HG03139 (cell line): Measurements from ENCODE around the gene PPP3CB.
"Not testable (repeated sequence)": the region's sequence is repeated elsewhere in the genome, so short reads cannot be mapped to it uniquely, and the experiment has no call there.

ENCODE experiments used
- ATAC-seq: cut with Tn5 transposase; IDR thresholded peaks from one replicate; pipeline ENCODE4 v1.9.1; 2021; ENCODE audit not compliant: unreplicated experiment

The PPP3CB gene

DNA sequence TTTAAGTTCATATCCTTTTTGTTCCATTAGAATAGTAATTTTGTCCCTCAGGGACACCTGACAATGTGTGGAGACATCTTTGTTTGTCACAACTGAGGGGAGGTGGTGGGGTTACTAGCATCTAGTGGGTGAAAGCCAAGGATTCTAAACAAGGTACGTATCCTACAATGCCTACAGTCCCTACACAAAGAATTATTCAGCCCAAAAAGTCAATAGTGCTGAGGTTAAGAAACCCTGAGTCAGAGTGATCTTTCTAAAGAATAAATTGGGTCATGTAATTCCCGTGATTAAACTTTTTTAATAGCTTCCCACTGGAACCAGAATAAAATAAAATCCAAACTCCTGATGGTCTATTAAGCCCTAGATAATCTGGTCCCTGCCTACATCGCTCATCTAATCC, 79.3 kb downstream of the PPP3CB start:
- ATAC-seq: no peak

DNA sequence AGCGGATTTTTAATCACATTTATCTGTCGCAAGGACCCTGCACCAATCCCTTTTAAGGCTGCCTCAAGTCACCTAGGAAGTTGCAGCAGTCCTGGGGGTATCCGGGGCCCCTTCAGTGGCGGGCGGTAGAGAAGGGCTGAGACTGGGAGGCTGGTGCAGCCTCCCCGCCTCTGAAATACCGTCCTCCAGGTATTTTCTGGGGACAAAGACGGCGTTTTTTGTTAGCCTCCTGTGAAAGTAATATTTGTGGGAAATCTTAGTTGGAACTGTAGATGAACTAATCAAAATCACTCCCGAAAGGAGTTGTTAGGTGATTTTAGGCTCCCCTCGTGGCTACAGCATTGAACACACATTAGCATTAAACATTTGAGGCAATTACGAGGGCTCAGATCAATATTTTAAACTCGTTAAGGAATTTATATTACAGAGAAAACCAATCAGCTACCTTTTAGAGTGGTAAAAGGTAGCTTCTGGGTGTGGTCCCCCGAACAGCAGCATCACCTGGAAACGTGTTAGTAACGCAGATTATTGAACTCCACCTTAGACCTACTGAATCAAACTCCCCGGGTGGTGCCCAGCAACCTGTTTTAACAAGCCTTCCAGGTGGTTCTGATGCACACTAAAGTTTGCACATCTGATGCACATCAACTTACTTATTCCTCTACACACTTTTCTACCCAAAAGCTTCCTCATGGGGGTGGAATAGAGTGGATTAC, 81.4 kb downstream of the PPP3CB start:
- peak; percentile 26 for ATAC-seq

DNA sequence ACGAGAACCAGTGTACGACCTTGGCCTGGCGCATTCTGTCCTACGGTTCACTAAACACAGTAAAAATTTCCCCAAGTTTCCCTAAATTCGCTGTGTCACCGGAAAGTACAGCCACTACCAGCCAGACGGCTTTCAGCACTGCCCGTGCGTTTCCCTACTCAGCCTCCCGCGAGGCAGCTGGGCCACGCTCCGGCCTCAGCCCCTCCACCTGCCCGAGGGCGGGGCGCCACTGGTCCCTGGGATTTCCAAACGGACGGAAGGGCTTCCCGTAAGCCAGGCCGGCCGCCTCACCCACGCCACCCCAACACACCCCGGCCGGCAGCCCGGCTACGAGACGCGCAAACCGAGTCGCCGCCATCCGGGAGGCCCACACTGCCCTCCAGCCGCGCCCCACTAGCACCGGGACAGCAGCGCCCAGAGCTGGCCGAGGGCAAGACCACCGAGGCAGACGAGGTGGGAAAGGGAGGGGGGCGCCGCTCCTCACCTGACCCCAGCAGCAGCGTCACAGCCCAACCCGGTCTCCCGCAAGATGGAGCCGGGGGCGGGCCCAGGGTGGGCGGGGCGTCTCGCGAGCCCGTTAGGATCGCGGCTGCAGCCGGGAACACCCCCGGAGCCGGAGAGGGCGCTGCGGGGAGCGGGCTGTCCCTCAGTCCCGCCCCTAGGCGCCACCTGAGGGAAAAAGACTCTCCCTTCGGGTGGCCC, 82.1 kb downstream of the PPP3CB start, which contains the start of gene ANXA7:
Gene ANXA7 (minus strand): TSS at position 531 of the 702 bp plus-strand sequence. CDS start 13,202 bp downstream, outside the sequence.
- ATAC-seq: peak; percentile 86

DNA sequence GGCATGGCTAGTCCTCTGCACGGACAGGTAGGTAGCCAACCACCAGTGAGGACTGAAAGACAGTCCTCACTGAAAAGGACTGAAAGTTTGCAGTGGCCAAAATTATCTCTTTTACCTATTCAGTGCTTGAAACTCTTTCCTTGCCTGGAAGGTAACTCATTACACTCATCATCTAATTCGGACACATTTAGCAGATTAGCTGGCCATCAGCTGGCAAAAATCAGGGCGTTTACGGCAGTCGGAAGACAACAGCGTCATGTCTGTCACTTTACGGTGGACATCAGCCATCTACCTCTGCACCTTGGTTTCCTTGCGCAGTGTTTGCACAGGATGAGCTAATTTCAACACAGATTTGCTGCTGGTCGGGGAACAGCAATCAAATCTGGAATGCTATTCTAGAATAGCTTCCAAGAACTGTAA, 82.7 kb downstream of the PPP3CB start:
- ATAC-seq: peak; percentile 18

DNA sequence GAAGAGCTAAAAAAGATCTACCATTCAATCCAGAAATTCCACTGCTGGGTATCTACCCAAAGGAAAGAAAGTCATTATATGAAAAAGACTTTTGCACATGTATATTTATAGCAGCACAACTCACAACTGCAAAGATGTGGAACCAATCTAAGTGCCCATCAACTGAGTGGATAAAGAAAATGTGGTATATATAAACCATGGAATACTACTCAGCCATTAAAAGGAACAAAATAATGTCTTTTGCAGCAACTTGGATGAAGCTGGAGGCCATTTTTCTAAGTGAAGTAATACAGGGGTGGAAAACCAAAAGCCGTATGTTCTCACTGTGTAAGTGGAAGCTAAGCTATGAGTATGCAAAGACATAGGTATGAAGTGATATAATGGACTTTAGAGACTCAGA, 84.9 kb downstream of the PPP3CB start:
- ATAC-seq: no peak

DNA sequence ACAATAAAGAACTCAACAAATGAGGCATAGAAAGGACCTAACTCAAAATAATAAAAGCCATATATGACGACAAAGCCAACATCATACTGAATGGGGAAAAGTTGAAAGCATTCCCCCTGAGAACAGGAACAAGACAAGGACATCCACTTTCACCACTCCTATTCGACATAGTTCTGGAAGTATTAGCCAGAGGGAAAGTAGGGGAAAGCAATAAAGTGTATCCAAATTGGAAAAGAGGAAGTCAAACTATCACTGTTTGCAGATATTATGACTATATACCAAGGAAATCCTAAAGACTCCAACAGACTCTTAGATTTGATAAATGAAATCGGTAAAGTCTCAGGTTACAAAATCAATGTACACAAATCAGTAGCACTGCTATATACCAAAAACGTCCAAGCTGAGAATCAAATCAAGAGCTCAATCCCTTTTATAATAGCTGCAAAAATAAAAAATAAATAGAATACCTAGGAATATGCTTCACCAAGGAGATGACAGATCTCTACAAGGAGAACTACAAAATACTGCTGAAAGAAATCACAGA, 86.8 kb downstream of the PPP3CB start:
- ATAC-seq: no peak

DNA sequence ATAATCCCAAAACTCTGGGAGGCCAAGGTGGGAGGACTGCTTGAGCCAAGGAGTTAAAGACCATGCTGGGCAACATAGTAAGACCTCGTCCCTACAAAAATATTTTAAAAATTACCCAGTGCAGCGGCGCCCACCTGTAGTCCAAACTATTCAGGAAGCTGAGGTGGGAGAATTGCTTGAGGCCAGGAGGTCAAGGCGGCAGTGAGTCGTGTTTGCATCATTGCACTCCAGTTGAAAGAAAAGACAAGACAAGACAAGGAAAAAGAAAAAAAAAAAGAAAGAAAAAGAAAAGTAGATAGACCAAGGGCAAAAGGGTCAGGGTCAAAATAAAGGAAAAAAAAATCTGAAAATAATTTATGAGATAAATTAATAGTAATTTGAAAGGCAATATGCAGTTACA, 87.8 kb downstream of the PPP3CB start:
- no peak for ATAC-seq

DNA sequence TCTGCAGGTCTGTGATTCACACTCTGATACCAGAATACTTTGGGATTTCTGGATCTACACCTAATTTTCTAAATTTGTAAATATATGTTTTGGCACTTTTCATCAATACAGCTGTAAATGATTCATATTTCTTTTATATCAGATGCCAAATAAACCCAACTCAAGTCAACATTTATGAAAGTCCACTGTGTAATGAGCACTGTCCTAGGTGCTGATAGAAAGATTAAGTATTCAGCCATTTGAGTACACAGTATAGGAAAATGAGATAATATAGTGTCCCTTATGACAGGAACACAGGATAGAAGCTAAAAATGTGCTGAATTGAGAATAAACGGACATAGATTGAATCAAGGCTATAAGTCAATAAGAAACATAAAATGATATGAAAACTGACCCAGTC, 88.3 kb downstream of the PPP3CB start:
- ATAC-seq: no peak

DNA sequence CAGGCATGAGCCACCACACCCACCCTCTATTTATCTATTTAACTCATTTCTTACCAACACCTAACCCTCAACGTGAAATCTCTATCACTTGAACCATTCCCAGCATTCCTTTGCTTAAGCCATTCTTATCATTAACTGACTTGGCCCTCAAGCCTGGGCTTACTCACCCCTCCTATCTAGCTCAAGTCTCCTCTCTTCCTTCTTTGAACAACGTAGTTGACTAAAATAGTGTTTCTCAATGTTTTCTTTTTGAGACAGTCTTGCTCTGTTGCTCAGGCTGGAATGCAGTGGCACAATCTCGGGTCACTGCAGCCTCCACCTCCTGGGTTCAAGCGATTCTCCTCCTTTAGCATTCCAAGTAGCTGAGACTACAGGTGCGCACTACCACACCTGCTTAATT, 89.0 kb downstream of the PPP3CB start:
- ATAC-seq: no peak

DNA sequence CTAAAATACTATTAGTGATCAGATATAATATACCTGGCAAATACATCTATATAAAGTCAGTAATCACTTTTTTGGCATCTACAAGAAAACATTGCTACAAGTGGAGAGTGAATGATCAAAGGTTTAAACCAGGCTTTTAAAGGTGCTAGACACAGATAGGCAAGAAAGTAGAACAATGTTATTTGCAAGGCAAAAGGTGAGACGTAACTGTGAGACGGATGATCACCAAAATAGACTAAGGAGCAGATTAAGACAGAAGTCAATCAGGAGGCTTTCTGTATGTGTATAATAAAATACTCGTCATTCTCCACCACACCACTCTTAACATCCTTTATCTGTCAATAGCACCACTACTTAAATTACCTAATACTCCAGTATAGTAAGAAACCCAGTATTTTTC, 90.3 kb downstream of the PPP3CB start:
- no peak for ATAC-seq

DNA sequence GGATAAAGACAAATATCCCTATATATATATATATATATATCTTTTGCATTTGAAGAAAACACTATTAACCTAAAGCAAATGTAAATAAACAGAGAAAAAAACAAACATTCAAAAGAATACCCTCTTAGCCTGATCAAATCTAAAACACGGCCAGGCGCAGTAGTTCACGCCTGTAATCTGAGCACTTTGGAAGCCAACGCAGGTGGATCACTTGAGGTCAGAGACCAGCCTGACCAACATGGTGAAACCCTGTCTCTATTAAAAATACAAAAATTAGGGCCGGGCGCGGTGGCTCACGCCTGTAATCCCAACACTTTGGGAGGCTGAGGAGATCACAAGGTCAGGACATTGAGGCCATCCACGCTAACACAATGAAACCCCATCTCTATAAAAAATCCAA, 91.1 kb downstream of the PPP3CB start:
- ATAC-seq: no peak

DNA sequence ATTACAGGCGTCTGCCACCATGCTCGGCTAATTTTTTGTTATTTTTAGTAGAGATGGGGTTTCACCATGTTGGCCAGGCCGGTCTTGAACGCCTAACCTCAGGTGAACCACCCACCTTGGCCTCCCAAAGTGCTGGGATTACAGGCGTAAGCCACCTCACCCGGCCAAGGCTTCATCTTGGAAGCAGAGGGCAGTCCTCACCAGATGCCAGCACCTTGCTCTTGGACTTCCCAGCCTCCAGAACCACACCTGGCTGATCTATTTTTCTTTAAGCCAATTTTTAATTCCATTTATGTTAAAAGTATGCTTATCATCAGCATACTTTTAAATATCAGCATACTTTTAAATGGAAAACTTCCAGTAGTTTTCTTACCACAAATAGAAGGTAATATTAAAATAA, 94.2 kb downstream of the PPP3CB start:
- ATAC-seq: no peak

DNA sequence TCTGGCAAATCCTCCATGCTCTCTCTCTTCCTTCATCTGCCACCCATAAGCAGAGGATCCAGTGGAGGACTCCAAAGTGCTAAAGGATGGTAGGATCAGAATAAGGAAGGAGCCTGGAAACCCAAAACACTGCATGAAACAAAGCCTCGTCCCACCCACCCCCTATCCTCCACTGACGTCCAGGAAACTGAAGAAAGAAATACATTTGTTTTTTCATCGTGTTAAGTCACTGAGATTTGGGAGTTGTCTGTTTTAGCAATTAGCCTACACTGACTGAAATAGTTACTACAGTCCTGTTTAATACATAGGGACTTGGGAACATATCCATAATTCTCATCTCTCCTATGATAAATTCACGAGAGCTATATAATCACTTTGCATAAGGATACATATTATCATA, 96.8 kb downstream of the PPP3CB start:
- ATAC-seq: no peak

DNA sequence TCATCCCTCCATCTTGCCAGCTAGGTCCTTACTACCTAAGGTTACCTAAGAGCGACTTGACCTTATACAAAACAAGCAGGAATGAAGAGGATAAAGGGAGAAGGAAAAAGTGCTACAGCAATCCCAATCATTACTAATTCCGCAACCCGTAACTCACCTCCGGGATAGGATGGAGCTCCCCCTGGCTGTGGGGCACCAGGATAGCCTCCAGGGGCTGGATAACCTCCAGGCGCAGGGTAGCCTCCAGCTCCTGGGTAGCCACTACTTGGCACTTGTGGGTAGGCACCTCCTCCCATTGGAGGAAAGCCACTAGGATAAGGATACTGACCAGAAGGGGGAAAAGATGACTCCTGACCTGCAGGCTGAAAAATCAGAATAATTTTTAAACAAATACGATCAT, 97.8 kb downstream of the PPP3CB start:
- no peak for ATAC-seq

DNA sequence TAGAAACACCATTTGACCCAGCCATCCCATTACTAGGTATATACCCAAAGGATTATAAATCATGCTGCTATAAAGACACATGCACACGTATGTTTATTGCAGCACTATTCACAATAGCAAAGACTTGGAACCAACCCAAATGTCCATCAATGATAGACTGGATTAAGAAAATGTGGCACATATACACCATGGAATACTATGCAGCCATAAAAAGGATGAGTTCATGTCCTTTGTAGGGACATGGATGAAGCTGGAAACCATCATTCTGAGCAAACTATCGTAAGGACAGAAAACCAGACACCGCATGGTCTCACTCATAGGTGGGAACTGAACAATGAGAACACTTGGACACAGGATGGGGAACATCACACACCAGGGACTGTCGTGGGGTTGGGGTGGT, 101.5 kb downstream of the PPP3CB start:
- not testable (repeated sequence) for ATAC-seq

DNA sequence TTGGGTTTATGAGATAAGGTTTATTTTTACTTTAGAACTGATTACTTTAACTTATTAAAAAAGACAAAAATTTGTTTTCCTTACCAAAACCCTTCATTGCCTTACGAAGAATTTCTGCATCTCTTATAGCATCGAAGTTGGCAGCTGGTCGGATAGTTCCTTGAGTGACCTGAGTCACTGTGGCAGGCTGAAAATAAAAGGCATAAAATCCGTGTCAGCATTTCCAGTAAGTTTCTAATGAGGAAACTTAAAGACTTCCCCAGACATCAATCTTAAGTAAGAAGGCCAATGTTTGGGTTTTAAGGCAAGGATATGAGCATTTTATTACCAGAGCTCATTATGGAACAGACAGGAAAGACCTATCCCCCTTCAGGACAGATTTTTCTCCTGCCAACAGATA, 107.6 kb downstream of the PPP3CB start:
- no peak for ATAC-seq

DNA sequence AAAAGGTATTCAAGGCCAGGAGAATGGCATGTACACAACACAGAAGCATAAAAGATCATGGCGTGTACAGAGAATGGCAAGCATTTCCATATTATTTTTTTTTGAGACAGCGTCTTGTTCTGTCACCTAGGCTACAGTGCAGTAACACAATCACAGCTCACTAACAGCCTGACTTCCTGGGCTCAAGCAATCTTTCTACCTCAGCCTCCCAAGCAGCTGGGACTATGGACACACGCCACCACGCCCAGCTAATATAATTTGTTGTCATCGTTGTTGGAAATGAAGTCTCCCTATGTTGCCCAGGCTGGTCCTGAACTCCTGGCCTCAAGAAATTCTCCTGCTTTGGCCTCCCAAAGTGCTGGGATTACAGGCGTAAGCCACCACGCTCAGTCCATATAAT, 109.2 kb downstream of the PPP3CB start:
- ATAC-seq: no peak
